DND-41 (cell line): ENCODE results near the gene PTPDC1.

Experiments
- CTCF ChIP-seq: IDR thresholded peaks from 2 replicates; pipeline ENCODE4 v1.5.1; 2012; ENCODE audit warnings: borderline replicate concordance, low read length, moderate library complexity, mild to moderate bottlenecking; ENCODE audit not compliant: poor library complexity, severe bottlenecking; ENCODE audit errors: extremely low read depth
- EZH2 ChIP-seq: IDR thresholded peaks from 3 replicates; pipeline ENCODE4 v1.6.1; 2012; ENCODE audit warnings: borderline replicate concordance, low read depth, mild to moderate bottlenecking, moderate library complexity, low read length, inconsistent platforms; ENCODE audit not compliant: severe bottlenecking

GRCh38 chr9:94153905-94154304, 69.6 kb downstream of the PTPDC1 start:
- TF ChIP-seq EZH2 (no peak), CTCF (no peak)
